NK-92 (cell line): ENCODE data around the gene OTULINL.

Experiments
- DNase-seq: peaks from one replicate; lab custom pipeline; 2025; ENCODE audit not compliant: unreplicated experiment; lab: John Stamatoyannopoulos, UW

Gene OTULINL

GRCh38 chr5:14576206-14576605, 5.4 kb upstream of the OTULINL start:
- no peak for DNase-seq

GRCh38 chr5:14577079-14577725, 4.4 kb upstream of the OTULINL start:
- DNase-seq: no peak

- DNase-seq: no peak
Measured at GRCh38 chr5:14577971-14578370, 3.6 kb upstream of the OTULINL start.

DNA sequence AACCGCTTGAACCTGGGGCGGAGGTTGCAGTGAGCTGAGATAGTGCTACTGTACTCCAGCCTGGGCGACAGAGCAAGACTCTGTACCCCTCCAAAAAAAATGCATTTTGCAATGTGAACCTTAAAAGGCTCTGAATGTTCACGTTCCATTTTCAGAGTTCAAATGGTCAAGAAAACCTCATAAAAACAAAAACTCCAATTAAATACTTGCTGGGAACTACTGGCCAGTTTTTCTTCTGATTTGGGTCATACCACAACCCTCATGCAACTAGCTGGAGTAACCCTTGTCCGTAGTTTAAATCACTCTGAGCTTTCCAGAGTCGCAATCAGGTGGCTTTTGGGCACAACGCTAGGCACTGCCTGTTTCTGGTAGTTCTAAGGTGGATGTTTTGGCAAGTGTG, 2.3 kb upstream of the OTULINL start:
- DNase-seq: no peak

DNA sequence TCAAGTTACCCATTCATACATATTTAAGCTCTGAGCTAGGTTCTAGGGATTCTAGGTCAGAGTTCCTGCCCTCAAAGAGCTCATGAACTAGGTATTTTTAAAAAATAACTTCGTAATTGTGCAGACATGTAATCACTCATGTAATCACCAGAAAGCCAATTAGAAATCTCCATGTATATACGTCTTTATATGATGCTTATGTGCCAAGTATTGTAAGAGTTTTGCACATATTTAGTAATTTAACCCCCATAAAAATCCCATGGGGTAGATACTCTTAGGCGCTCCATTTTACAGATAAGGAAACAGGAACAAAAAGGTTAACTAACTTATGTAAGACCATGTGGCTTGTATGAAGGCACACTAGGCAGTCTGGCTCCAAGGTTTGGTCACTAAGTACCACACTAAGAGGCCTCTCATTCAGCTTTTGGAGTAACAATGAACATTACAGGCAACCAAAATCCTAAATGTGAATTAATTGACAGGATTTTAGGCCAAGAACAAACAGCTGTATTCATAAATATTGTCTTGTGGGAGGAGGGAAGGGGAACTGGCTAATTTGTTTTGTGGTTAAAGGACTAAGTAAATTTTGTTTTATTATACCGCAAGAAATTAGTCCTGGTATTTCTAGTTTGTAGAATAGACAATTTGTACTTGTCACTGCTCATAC, 1.7 kb upstream of the OTULINL start:
- no peak for DNase-seq

DNA sequence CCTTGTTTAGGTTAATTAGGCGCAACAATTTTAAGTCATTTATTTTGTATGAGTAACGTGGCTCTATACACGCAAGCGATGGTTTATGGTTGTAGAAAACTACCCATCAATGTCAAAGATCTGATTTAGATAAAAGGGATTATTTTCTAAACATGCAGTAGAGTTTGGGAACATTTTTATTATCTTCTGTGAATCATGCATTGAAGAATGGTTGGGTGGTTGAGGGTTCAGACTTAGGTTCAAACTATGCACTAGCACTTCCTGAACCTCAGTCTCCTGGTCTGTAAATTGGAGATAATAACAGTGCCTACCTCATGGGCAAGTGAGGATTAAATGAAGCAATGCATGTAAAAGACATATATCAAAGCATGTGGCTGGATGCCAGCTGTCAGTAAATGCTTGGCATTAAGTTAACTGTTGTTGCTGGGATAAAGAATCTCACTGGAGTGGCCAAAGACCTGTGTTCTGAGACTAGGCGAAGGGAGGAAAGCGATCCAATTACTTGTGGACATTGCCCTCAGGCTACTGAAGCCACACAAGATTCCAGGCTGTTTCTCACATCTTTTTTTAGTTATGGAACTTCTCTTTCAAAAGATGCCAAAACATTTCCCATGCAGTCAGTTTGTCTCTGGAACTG, 1.1 kb upstream of the OTULINL start:
- DNase-seq: no peak

DNA sequence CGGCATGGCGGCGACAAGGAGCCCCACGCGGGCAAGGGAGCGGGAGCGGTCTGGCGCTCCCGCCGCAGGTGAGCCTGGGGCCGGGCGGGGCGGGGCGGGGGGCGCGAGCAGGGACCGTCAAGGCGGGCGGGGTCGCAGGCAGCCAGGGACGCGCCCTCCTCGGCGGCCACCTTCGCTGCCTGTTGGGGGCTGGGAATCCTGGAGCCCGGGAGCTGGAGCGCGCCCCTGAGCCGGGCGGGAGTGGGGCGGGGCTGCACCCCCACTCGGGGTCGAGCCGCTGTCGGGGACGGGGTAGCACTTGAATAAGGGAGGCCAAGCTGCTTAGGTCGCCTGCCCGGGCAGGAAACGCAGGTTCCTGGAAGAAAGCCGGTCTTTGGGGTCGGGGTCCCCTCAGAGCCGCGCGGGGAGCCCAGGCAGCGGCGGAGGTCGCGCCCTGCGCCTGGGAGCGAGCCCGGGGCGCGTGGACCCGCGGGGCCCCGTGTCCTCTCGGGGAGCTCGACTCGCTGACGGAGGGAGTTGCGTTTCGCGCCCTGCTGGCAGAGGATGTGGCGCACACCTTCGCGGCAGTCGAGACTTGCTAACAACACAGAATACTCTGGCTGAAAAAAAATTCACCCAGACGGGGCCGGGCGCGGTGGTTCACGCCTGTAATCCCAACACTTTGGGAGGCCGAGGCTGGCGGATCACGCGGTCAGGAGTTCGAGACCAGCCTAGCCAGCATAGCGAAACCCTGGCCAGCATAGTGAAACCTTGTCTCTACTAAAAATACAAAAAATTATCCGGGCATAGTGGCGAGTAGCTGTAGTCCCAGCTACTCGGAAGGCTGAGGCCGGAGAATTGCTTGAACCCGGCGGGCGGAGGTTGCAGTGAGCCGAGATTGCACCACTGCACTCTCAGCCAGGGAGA, 552 bp downstream of the OTULINL start:
- DNase-seq: no peak

DNA sequence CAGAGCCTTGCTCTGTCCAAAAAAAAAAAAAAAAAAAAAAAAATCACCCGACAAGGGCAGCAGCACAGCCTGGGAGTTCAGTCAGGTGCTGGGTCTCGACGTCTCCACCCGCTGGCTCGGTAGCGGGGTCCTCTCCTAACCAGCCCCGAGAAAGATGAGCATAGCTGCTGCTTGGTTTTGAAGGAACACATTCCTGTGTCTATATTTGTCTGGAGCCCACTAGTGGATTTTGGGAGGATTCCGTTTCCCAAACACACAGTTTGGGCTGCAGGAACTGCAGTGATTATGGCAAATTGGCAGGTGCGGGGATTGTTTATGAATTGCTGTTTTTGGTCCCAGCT, 1.2 kb downstream of the OTULINL start:
- no peak for DNase-seq

- DNase-seq: no peak
Measured at GRCh38 chr5:14584848-14585247, 3.3 kb downstream of the OTULINL start.

- DNase-seq: no peak
Measured at GRCh38 chr5:14587150-14587549, 5.6 kb downstream of the OTULINL start.

DNA sequence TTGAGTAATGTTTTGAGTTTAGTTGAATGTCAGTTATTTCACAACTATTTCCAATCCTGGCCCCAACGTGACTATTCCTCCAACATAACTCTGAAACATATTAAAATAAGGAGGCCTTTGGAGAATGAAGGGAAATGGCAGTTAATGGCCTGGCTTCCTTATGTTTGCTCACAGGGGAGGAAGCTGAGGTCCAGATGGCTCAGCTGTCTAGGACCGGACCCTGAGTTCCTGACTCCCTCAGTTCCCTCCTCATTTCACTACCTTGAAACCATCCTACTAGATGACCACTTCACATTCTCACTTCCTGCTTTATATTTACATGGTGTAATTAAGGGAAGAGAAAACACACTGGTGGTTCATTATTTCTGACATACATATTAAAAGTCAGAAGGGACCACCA, 6.6 kb downstream of the OTULINL start:
- no peak for DNase-seq

DNA sequence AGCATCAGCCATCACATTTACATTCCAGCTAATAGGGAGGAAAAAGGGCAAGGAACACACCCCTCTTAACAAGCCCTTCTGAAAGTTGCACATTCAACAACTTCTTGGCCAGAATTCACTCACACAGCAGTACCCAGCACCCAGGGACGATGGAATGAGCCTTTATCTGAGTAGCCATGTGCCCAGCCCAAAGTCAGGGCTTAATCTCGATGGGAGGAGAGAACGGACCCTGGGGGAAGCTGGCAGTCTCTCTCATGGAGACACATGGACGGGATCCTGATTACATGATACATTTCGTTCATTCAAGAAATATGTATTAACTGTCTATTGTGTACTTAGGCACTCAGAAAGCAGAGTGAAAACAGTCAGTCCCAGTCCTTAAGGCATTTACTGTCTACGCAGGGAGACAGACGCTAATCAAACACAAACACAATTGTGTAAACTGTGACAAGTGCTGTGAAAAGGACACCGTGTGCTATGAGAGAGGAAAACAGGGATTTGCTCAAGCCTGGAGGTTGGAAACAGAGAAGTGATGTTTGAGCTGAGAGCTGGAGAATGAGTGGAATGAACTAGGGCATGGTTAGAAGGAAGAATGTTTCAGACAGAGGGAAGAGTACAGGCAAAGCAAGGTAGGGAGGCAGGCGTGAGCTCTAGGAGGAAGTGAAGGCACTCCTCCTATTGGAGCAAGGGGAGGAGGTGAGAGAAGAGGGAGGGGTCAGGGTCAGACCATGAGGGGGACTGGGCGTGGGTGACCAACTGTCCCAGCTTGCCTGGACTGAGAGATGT, 7.4 kb downstream of the OTULINL start:
- no peak for DNase-seq

DNA sequence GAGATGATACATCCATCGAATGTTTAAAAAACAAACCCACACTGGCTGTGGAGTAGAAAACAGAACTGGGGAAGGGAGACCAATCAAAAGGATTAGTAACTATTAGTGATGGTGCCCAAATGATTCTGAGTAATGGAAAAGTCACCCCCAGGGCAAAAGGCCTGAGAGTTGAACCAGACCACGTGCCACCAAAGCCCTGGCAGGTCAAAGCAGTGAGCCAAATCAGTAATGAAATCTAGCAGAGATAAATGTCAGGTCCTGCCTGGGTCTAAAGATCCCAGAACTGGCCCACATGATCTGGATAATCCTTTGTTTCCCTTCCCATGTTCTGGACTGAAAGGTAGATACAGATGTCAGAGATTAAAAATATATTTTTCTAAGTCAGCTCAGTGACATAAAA, 9.4 kb downstream of the OTULINL start:
- DNase-seq: no peak

GRCh38 chr5:14591548-14591947, 10.0 kb downstream of the OTULINL start:
- DNase-seq: no peak

DNA sequence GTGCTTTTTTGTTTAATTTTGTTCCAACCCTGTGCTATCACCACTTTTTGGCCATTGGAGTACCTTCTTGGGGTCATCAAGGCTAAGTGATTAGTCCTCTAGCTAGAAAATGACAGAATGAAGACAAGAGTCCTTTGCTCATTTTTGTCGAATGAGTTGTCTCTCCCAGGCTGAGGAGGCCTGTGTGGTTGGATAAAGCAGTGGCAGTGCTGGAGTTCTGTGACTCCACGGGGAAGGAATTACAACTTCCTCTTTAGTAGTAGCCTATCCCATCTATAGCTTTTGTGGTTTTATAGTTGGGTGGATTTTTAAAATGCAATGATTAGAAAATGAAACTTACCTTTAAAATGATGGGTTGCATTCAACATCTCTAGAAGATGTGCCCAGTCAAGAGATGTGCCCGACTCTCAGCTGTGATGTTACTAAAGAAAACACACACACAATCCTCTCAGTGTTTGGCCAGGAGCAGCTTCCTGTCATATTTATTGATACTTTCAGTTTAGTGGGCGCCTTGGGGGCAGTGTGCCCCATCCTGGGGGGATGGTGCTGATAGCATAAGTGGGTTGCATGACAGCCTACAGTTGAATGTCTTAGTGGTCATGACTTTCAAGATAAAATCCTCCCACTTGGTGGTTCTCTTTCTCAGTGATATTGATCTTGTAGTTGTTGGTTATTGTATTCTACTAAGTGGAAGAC, 11.9 kb downstream of the OTULINL start:
- DNase-seq: no peak

DNA sequence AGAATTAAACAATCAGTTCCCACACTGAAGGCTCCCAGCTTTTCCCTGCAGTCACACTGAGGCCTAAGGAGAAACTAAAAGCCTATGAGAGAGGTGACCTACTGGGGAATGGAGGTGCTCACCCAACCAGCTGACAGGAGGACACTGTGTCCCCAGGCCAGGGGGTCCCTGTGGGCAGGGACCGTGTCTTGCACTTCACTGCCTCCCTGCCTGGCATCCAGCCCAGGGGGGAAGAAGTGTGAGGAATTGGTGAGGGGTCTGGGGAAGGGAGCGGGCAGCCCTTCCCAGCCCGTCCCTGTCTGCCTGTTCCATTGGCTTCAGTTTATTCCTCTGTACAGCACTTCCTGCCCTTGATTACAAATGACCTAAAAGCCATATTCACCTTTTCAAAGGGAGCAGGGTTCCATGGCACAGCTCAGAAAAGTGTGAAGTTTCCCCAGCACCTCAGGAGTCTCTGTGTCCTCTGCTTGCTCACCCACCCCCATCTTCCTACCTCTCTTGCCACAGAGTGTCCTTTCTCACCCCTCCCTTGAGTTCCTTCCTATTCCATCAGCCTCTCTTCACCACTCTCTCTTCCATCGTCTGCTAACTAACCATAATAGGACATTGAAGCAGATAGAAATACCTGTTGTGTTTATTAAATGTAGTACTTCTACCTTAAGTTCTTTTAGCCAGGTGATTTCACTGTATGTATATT, 12.9 kb downstream of the OTULINL start:
- DNase-seq: no peak

- no peak for DNase-seq
Measured at GRCh38 chr5:14595189-14595588, 13.6 kb downstream of the OTULINL start.

- no peak for DNase-seq
Measured at GRCh38 chr5:14595891-14596290, 14.3 kb downstream of the OTULINL start.

- DNase-seq: no peak
Measured at GRCh38 chr5:14597080-14597479, 15.5 kb downstream of the OTULINL start.

- DNase-seq: no peak
Measured at GRCh38 chr5:14598225-14598624, 16.6 kb downstream of the OTULINL start.
